Bronchial epithelial cell (primary cell): ENCODE data around the gene LMCD1. TPM values are rescaled to one million over a fixed set of nuclear protein-coding genes. Genes with fewer than 3 reads are reported as not detected.

Source experiments
- DNase-seq: peaks from one replicate; pipeline ENCODE4 v3.0.0-alpha.2; 2010; ENCODE audit warnings: low read depth
- FAIRE-seq: peaks from 2 replicates; lab custom pipeline; 2011; peaks lifted over from hg19 to GRCh38; lab: Jason Lieb, UNC
- H3K27me3 ChIP-seq: 2 replicates; pipeline ENCODE4 v1.5.1; 2011; ENCODE audit warnings: low read length; ENCODE audit not compliant: control insufficient read depth, insufficient read depth
- H3K36me3 ChIP-seq: 2 replicates; pipeline ENCODE4 v1.5.1; 2011; ENCODE audit warnings: low read length; ENCODE audit not compliant: control insufficient read depth, insufficient read depth
- H3K4me3 ChIP-seq: 2 replicates; pipeline ENCODE4 v1.5.1; 2011; ENCODE audit warnings: mild to moderate bottlenecking, low read depth, low read length, control low read depth
- CTCF ChIP-seq: IDR thresholded peaks from 2 replicates; pipeline ENCODE4 v1.5.1; 2011; ENCODE audit warnings: mild to moderate bottlenecking, moderate library complexity, low read length, control low read depth, inconsistent platforms; ENCODE audit not compliant: insufficient read depth, severe bottlenecking
- total RNA-seq: library from RNA; depleted of rRNA; stranded (reverse); fragments of >200 nt; gene quantifications from 2 replicates; pipeline ENCODE4 v1.2.1, GENCODE V29; 2014

Gene LMCD1
- total RNA-seq, 1 donor from 2014 or later: 2.6 TPM

- Histone ChIP-seq H3K4me3 (no peak overlapping the region), H3K36me3 (no peaks in the 10 kb centered on the region), H3K27me3 (no peaks in the 10 kb centered on the region)
- TF ChIP-seq CTCF: peak; percentile 91
- no peak for FAIRE-seq
- DNase-seq: peak; percentile 41
These were observed 121.5 kb downstream of the LMCD1 start for GRCh38 chr3:8622873-8623691.

- H3K27me3 ChIP-seq: no peaks in the 10 kb centered on the region
- H3K4me3 ChIP-seq: no peak overlapping the region
- DNase-seq (no peak), FAIRE-seq (no peak)
- TF ChIP-seq CTCF: no peak
- H3K36me3 ChIP-seq: no peaks in the 10 kb centered on the region
These were observed 122.1 kb downstream of the LMCD1 start for GRCh38 chr3:8623741-8624140.

Other genes starting within 250 kb of the LMCD1 start
- 0.13 and 0.26 TPM in 2 replicates for gene SSUH2, start 143.0 kb downstream of the LMCD1 start, total RNA-seq
- gene CAV3, start 232.0 kb downstream of the LMCD1 start, total RNA-seq: 0.13 TPM in 1 of 2 replicates, not detected in the other